Measurements from ENCODE around the gene AKAP17A. TPM values are rescaled to one million over a fixed set of nuclear protein-coding genes. Genes with fewer than 3 reads are reported as not detected.

Gene AKAP17A
- total RNA-seq, 1 experiment from 2014 or later = 28.3 TPM

- H3K27ac ChIP-seq = no peak overlapping the region
- no peak overlapping the region for H3K4me3 ChIP-seq
- intact Hi-C loops (cut with micrococcal nuclease; ENCODE audit: unreplicated experiment) = no loop called here
- TF ChIP-seq, protein P1, sequence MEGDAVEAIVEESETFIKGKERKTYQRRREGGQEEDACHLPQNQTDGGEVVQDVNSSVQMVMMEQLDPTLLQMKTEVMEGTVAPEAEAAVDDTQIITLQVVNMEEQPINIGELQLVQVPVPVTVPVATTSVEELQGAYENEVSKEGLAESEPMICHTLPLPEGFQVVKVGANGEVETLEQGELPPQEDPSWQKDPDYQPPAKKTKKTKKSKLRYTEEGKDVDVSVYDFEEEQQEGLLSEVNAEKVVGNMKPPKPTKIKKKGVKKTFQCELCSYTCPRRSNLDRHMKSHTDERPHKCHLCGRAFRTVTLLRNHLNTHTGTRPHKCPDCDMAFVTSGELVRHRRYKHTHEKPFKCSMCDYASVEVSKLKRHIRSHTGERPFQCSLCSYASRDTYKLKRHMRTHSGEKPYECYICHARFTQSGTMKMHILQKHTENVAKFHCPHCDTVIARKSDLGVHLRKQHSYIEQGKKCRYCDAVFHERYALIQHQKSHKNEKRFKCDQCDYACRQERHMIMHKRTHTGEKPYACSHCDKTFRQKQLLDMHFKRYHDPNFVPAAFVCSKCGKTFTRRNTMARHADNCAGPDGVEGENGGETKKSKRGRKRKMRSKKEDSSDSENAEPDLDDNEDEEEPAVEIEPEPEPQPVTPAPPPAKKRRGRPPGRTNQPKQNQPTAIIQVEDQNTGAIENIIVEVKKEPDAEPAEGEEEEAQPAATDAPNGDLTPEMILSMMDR (conservative IDR thresholded peaks at IDR 0.05) = no peak
- no peak for TF ChIP-seq EZH2 (IDR thresholded peaks at IDR 0.05; ENCODE audit: low read depth)
- peaks cover 23% of the 10 kb centered on the region for H4K20me1 ChIP-seq (ENCODE audit: insufficient read depth)
- CTCF ChIA-PET = no interaction called here
- no peaks in the 10 kb centered on the region for H3K4me1 ChIP-seq (replicated peaks; ENCODE audit: insufficient read depth)
- DNase-seq = no peak
- no TSS peak for BruUV-seq (replicated peaks)
- H3K36me3 ChIP-seq (ENCODE audit: low read depth) = peaks cover 5% of the 10 kb centered on the region; the same call in 1 of the 2 replicates
- no peak overlapping the region for H3K4me2 ChIP-seq
- no peaks in the 10 kb centered on the region for H3K9me2 ChIP-seq (ENCODE audit: insufficient read depth)
- H2AFZ ChIP-seq = no peak overlapping the region
- H3K27me3 ChIP-seq (ENCODE audit: insufficient read depth, low read depth) = no peaks in the 10 kb centered on the region
- H3K9me3 ChIP-seq (ENCODE audit: insufficient read depth, low read depth) = no peaks in the 10 kb centered on the region
- no peaks in the 10 kb centered on the region; the same call in 1 of the 2 replicates for H3F3A ChIP-seq (ENCODE audit: insufficient read depth, low read depth)
- POLR2A ChIA-PET (ENCODE audit: unreplicated experiment) = no interaction called here
- 0 out of 2 replicates have a peak, but pooled peaks cover 5% of the 10 kb centered on the region for H3K79me2 ChIP-seq (ENCODE audit: low read depth)
These were observed 15.1 kb downstream of the AKAP17A start for GRCh38 chrX:1606496-1606895.

- no peaks in the 10 kb centered on the region for H3K79me2 ChIP-seq (ENCODE audit: low read depth)
These were observed 17.9 kb downstream of the AKAP17A start for GRCh38 chrX:1609311-1609710.

DNA sequence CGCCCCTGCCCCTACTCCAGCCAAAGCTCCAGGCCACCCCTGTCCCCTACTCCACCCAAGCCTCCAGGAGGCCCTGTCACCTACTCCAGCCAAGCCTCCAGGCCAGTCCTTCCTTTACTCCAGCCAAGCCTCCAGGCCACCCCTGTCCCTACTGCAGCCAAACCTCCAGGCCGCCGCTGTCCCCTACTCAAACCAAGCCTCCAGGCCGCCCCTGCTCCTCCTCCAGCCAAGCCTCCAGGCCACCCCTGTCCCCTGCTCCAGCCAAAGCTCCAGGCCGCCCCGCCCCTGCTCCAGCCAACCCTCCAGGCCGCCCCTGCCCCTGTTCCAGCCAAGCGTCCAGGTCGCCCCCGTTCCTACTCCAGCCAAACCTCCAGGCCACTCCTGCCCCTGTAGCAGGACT lies 18.4 kb downstream of the AKAP17A start:
- DNase-seq = no peak
- ChIA-PET POLR2A (ENCODE audit: unreplicated experiment) (no interaction called here), CTCF (no interaction called here)
- Histone ChIP-seq H3K9me2 (ENCODE audit: insufficient read depth) (no peaks in the 10 kb centered on the region), H3K4me3 (no peak overlapping the region), H3F3A (ENCODE audit: insufficient read depth, low read depth) (no peaks in the 10 kb centered on the region; the same call in 1 of the 2 replicates), H3K4me2 (no peak overlapping the region), H3K27me3 (ENCODE audit: insufficient read depth, low read depth) (peaks cover 6% of the 10 kb centered on the region; the same call in 1 of the 2 replicates), H3K36me3 (ENCODE audit: low read depth) (no peaks in the 10 kb centered on the region), H3K9me3 (ENCODE audit: insufficient read depth, low read depth) (no peaks in the 10 kb centered on the region), H4K20me1 (ENCODE audit: insufficient read depth) (0 out of 2 replicates have a peak, but pooled peaks cover 5% of the 10 kb centered on the region), H3K79me2 (ENCODE audit: low read depth) (no peaks in the 10 kb centered on the region), H3K4me1 (replicated peaks; ENCODE audit: insufficient read depth) (no peaks in the 10 kb centered on the region), H2AFZ (no peak overlapping the region), H3K27ac (no peak overlapping the region)
- intact Hi-C loops (cut with micrococcal nuclease; ENCODE audit: unreplicated experiment) = no loop called here
- no TSS peak for BruUV-seq (replicated peaks)
- no peak for TF ChIP-seq EZH2 (IDR thresholded peaks at IDR 0.05; ENCODE audit: low read depth)
- TF ChIP-seq, protein P1 (conservative IDR thresholded peaks at IDR 0.05) = no peak

More at GRCh38 chrX:1609311-1609710, 17.9 kb downstream of the AKAP17A start:
- Histone ChIP-seq H2AFZ (no peak overlapping the region), H3K4me2 (no peak overlapping the region), H3K27ac (no peak overlapping the region), H3K9me3 (ENCODE audit: insufficient read depth, low read depth) (no peaks in the 10 kb centered on the region), H3K4me3 (no peak overlapping the region), H3K9me2 (ENCODE audit: insufficient read depth) (no peaks in the 10 kb centered on the region), H3K4me1 (replicated peaks; ENCODE audit: insufficient read depth) (no peaks in the 10 kb centered on the region), H3K27me3 (ENCODE audit: insufficient read depth, low read depth) (peaks cover 5% of the 10 kb centered on the region; the same call in 1 of the 2 replicates), H3K36me3 (ENCODE audit: low read depth) (no peaks in the 10 kb centered on the region), H3F3A (ENCODE audit: insufficient read depth, low read depth) (no peaks in the 10 kb centered on the region; the same call in 1 of the 2 replicates), H4K20me1 (ENCODE audit: insufficient read depth) (peaks cover 10% of the 10 kb centered on the region; the same call in 1 of the 2 replicates)
- no peak for DNase-seq
- intact Hi-C loops (cut with micrococcal nuclease; ENCODE audit: unreplicated experiment) = no loop called here
- ChIA-PET CTCF (no interaction called here), POLR2A (ENCODE audit: unreplicated experiment) (no interaction called here)
- BruUV-seq (replicated peaks) = no TSS peak
- TF ChIP-seq, protein P1 (conservative IDR thresholded peaks at IDR 0.05) = no peak
- no peak for TF ChIP-seq EZH2 (IDR thresholded peaks at IDR 0.05; ENCODE audit: low read depth)
